Nephron progenitor cell (in vitro differentiated cells): ENCODE results near the gene SMAP2.
A peak's percentile ranks its signal among the peaks of the same experiment; 100 is the strongest.

Experiments used
- DNase-seq: peaks from one replicate; pipeline ENCODE4 v3.0.0; 2021
- H3K27ac Mint-ChIP-seq: 2 replicates; pipeline ENCODE4 v1.8.0; 2021; ENCODE audit warnings: mild to moderate bottlenecking, moderate library complexity, mixed read lengths
- H3K27me3 Mint-ChIP-seq: 2 replicates; pipeline ENCODE4 v1.8.0; 2021; ENCODE audit warnings: mild to moderate bottlenecking, low read depth, mixed read lengths; ENCODE audit not compliant: poor library complexity
- H3K36me3 Mint-ChIP-seq: 2 replicates; pipeline ENCODE4 v1.8.0; 2021; ENCODE audit warnings: low read depth, mixed read lengths
- H3K4me1 Mint-ChIP-seq: 2 replicates; pipeline ENCODE4 v1.8.0; 2021; ENCODE audit warnings: mixed read lengths
- H3K4me3 Mint-ChIP-seq: 2 replicates; pipeline ENCODE4 v1.8.0; 2021; ENCODE audit warnings: mild to moderate bottlenecking, moderate library complexity, mixed read lengths
- H3K9me3 Mint-ChIP-seq: 2 replicates; pipeline ENCODE4 v1.8.0; 2021; ENCODE audit warnings: mild to moderate bottlenecking, moderate library complexity, mixed read lengths
- TF ChIP-seq, protein P1 (sequence below): fragments of 200-600 bp; sonication (generic); IDR thresholded peaks from 2 replicates; pipeline ENCODE4 v1.5.0; 2021; ENCODE audit warnings: antibody characterized with exemption

Gene SMAP2

GRCh38 chr1:40395190-40396175 is 22.0 kb downstream of the SMAP2 start:
- Mint-ChIP-seq H3K4me1 (no peaks in the 10 kb centered on the region), H3K4me3 (no peak overlapping the region), H3K27ac (no peak overlapping the region), H3K36me3 (no peaks in the 10 kb centered on the region), H3K9me3 (no peaks in the 10 kb centered on the region), H3K27me3 (peaks cover 3% of the 10 kb centered on the region)
- TF ChIP-seq, protein P1, sequence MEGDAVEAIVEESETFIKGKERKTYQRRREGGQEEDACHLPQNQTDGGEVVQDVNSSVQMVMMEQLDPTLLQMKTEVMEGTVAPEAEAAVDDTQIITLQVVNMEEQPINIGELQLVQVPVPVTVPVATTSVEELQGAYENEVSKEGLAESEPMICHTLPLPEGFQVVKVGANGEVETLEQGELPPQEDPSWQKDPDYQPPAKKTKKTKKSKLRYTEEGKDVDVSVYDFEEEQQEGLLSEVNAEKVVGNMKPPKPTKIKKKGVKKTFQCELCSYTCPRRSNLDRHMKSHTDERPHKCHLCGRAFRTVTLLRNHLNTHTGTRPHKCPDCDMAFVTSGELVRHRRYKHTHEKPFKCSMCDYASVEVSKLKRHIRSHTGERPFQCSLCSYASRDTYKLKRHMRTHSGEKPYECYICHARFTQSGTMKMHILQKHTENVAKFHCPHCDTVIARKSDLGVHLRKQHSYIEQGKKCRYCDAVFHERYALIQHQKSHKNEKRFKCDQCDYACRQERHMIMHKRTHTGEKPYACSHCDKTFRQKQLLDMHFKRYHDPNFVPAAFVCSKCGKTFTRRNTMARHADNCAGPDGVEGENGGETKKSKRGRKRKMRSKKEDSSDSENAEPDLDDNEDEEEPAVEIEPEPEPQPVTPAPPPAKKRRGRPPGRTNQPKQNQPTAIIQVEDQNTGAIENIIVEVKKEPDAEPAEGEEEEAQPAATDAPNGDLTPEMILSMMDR, result no peak
- no peak for DNase-seq

GRCh38 chr1:40396420-40396819 is 22.9 kb downstream of the SMAP2 start:
- TF ChIP-seq, protein P1, result no peak
- no peak for DNase-seq
- Mint-ChIP-seq H3K36me3 (no peaks in the 10 kb centered on the region), H3K9me3 (no peaks in the 10 kb centered on the region), H3K27ac (no peak overlapping the region), H3K27me3 (peaks cover 3% of the 10 kb centered on the region), H3K4me3 (no peak overlapping the region), H3K4me1 (no peaks in the 10 kb centered on the region)

DNA sequence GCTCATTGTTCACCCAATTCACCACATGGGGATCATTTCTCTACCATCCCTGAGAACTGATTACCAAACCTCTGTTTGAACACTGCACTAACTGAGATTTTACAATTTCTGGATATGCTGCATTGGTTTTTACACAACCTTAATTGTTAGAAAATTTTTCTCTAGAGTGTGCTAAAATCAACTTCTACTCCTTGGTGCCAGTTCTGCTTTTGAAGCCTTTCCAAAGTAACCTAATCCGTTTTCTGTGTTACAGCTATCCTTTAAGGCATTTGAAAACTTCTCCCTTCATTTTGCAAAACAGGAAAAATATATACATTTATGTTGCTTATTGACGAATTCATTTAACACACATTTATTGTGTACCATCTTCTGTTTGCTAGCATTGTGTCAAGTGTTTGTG is 23.7 kb downstream of the SMAP2 start:
- TF ChIP-seq, protein P1, result no peak
- no peaks in the 10 kb centered on the region for H3K36me3 Mint-ChIP-seq
- no peaks in the 10 kb centered on the region for H3K4me1 Mint-ChIP-seq
- no peak overlapping the region for H3K4me3 Mint-ChIP-seq
- DNase-seq, result no peak
- H3K27ac Mint-ChIP-seq, result no peak overlapping the region
- H3K27me3 Mint-ChIP-seq, result no peaks in the 10 kb centered on the region
- no peaks in the 10 kb centered on the region for H3K9me3 Mint-ChIP-seq

DNA sequence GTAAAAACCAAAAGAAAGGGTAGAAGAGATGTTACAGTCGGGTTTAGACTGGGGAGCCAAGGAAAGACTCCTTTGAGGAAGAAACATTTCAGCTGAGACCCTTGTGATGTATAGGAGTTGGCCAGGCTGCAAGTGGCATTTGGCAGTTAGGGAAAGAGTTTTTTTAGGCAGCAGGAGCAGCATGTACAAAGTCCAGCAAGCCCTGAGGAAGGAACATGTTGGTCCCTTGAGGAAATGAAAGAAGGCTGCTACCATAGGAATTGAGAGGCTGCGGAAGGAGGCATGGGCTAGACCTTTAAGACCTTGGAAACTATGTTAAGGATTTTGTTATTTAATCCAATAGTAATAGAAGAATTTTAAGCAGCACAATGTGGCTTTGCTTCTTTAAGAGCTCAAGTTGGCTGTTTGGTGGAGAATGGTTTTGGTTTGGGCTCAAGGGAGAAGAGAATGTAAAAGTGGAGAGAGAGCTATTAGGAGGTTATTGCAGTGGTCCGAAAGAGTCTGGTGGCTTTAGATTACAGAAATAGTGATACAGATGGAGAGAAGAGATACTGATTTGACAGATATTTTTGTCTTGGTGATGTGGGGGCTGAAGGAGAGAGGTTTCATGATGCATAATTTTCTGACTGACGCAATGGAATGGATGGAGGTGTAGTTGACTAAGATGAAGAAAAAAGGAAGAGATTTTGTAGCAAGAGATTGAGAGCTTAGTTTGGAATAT is 26.6 kb downstream of the SMAP2 start:
- no peak for DNase-seq
- H3K27me3 Mint-ChIP-seq, result no peaks in the 10 kb centered on the region
- H3K4me1 Mint-ChIP-seq, result no peaks in the 10 kb centered on the region
- H3K9me3 Mint-ChIP-seq, result no peaks in the 10 kb centered on the region
- TF ChIP-seq, protein P1, result no peak
- peak overlapping the region; percentile 3 for H3K27ac Mint-ChIP-seq
- no peaks in the 10 kb centered on the region for H3K36me3 Mint-ChIP-seq
- H3K4me3 Mint-ChIP-seq, result no peak overlapping the region

DNA sequence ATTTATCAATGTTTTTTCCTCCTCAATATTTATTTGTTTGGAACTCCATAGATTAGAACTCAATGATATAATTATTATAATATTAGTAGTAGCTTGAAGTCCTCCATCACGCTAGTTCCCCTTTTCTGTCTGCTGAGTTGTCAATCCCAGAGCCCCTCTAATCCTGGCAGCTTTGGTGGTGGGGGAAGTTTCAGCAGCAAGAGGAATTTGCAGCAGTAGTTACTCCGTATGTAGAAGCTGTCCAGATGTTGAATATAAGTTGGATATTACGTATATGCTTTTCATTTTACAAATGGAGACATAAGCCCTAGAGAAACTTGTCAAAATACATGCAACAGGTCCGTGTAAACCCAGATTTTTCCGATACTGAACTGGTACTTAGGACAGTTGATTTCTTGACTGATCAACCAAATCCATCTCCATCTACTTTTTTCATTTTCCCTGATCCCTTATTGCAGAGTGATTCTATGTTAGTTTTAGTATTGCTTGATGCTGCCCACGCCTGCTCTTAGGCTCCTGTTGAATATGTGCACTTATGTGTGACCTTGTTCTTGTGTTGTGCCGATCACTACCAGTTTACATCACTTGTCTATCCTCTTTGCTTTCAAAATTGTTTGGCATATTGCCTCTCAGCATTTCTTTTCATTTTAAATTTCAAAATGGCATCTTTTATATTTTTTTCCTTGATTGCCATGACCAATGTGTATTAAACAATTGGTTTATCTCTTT is 28.1 kb downstream of the SMAP2 start:
- no peaks in the 10 kb centered on the region for H3K9me3 Mint-ChIP-seq
- H3K4me1 Mint-ChIP-seq, result no peaks in the 10 kb centered on the region
- H3K4me3 Mint-ChIP-seq, result no peak overlapping the region
- no peak overlapping the region for H3K27ac Mint-ChIP-seq
- DNase-seq, result no peak
- no peaks in the 10 kb centered on the region for H3K27me3 Mint-ChIP-seq
- no peaks in the 10 kb centered on the region for H3K36me3 Mint-ChIP-seq
- TF ChIP-seq, protein P1, result no peak
